ENCODE data around the gene MUCL1.
A peak's percentile ranks its signal among the peaks of the same experiment; 100 is the strongest.

MUCL1 gene

GRCh38 chr12:54870617-54871016 is 16.3 kb downstream of the MUCL1 start:
- DNase-seq (ENCODE audit: low read depth in 1 of 2, low spot score in 1 of 2), result no peak
- Histone ChIP-seq H3K4me3 (replicated peaks; ENCODE audit: insufficient read depth, low read length) (no peak overlapping the region), H3K27me3 (ENCODE audit: insufficient read depth, poor library complexity, severe bottlenecking) (peaks cover 7% of the 10 kb centered on the region), H3K27ac (replicated peaks) (no peak overlapping the region)
- TF ChIP-seq REST (IDR thresholded peaks at IDR 0.05; ENCODE audit: insufficient replicate concordance, low read depth) (no peak), GABPA (IDR thresholded peaks at IDR 0.05; ENCODE audit: low read depth) (no peak), CTCF (IDR thresholded peaks at IDR 0.05; ENCODE audit: insufficient read depth, low read length) (no peak), SPI1 (IDR thresholded peaks at IDR 0.05; ENCODE audit: borderline replicate concordance, low read depth) (no peak)

GRCh38 chr12:54879150-54879549 is 24.8 kb downstream of the MUCL1 start:
- peak; percentile 13 to 36 for DNase-seq (ENCODE audit: low read depth in 1 of 2, low spot score in 1 of 2)
- Histone ChIP-seq H3K27me3 (ENCODE audit: insufficient read depth, poor library complexity, severe bottlenecking) (no peaks in the 10 kb centered on the region), H3K27ac (replicated peaks) (no peak overlapping the region; the same call in 1 of the 2 replicates), H3K4me3 (replicated peaks; ENCODE audit: insufficient read depth, low read length) (no peak overlapping the region)
- TF ChIP-seq GABPA (IDR thresholded peaks at IDR 0.05; ENCODE audit: low read depth) (no peak), SPI1 (IDR thresholded peaks at IDR 0.05; ENCODE audit: borderline replicate concordance, low read depth) (peak; percentile 66), POLR2AphosphoS5 (IDR thresholded peaks at IDR 0.05; ENCODE audit: low read depth) (peak; percentile 25; the same call in 1 of the 2 replicates), CTCF (IDR thresholded peaks at IDR 0.05; ENCODE audit: insufficient read depth, low read length) (no peak), REST (IDR thresholded peaks at IDR 0.05; ENCODE audit: insufficient replicate concordance, low read depth) (no peak)

DNA sequence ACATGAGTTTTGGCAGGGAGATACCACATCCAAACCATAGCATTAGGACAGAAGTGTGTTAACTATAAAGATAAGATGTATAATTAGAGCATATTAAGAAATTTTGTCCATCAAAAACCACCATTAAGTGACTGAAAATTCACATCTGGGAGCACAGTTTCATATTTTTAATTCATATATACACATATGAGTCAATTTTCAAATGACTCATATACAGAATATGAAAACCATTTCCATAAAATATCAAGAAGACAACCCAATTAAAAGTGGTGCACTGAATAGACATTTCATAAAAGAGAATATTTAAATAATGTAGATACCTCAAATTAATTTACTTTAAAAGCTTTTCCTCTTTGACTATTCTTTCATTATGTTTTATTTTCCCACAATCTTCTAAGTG is 25.3 kb downstream of the MUCL1 start:
- Histone ChIP-seq H3K27ac (replicated peaks) (no peak overlapping the region; the same call in 1 of the 2 replicates), H3K27me3 (ENCODE audit: insufficient read depth, poor library complexity, severe bottlenecking) (no peaks in the 10 kb centered on the region), H3K4me3 (replicated peaks; ENCODE audit: insufficient read depth, low read length) (no peak overlapping the region)
- TF ChIP-seq POLR2AphosphoS5 (IDR thresholded peaks at IDR 0.05; ENCODE audit: low read depth), result no peak
- TF ChIP-seq CTCF (IDR thresholded peaks at IDR 0.05; ENCODE audit: insufficient read depth, low read length), result no peak
- TF ChIP-seq SPI1 (IDR thresholded peaks at IDR 0.05; ENCODE audit: borderline replicate concordance, low read depth), result no peak
- TF ChIP-seq GABPA (IDR thresholded peaks at IDR 0.05; ENCODE audit: low read depth), result no peak
- TF ChIP-seq REST (IDR thresholded peaks at IDR 0.05; ENCODE audit: insufficient replicate concordance, low read depth), result no peak
- no peak for DNase-seq (ENCODE audit: low read depth in 1 of 2, low spot score in 1 of 2)
